H1 (cell line): ENCODE results near the gene ARMS2. TPM values are rescaled to one million over a fixed set of nuclear protein-coding genes. Genes with fewer than 3 reads are reported as not detected.

Experiments
- ATF2 ChIP-seq: IDR thresholded peaks from 2 replicates; pipeline ENCODE4 v1.6.1; 2012; ENCODE audit warnings: low read length, inconsistent platforms
- CBX8 ChIP-seq: fragments of 300-800, 300-1000 bp; sonication (generic); IDR thresholded peaks from 2 replicates; pipeline ENCODE4 v1.7.1; 2016; ENCODE audit warnings: low read depth, low read length, borderline replicate concordance
- EP300 ChIP-seq, 2 experiments: IDR thresholded peaks; 1 replicate in 1 of 2; 2 replicates in 1 of 2; pipeline ENCODE4 v1.6.1; 2011 to 2012; ENCODE audit warnings: low read depth in 2 of 2, low read length in 2 of 2, mild to moderate bottlenecking in 2 of 2, borderline replicate concordance in 1 of 2, inconsistent platforms in 1 of 2, moderate library complexity in 1 of 2
- HDAC2 ChIP-seq, 2 experiments: fragments of 300-600 bp in 1 of 2; sonication (generic) in 1 of 2; IDR thresholded peaks; 2 replicates each; pipeline ENCODE4 v1.6.1; 2011 to 2012; ENCODE audit warnings: low read depth in 2 of 2, low read length in 2 of 2, mild to moderate bottlenecking in 2 of 2, moderate library complexity in 2 of 2, borderline replicate concordance in 1 of 2, inconsistent platforms in 1 of 2
- NRF1 ChIP-seq: IDR thresholded peaks from 2 replicates; pipeline ENCODE4 v1.6.1; 2011; ENCODE audit warnings: mild to moderate bottlenecking, low read depth, low read length, improper control_type of control experiment
- RFX5 ChIP-seq: IDR thresholded peaks from 2 replicates; pipeline ENCODE4 v1.6.1; 2011; ENCODE audit warnings: low read depth, low read length, improper control_type of control experiment, borderline replicate concordance
- SIN3A ChIP-seq, 2 experiments: IDR thresholded peaks in 1 of 2; conservative IDR thresholded peaks in 1 of 2; 2 replicates each; pipeline ENCODE4 v1.6.1; 2011 to 2012; ENCODE audit warnings: low read length in 2 of 2, improper control_type of control experiment in 1 of 2, low read depth in 1 of 2, mild to moderate bottlenecking in 1 of 2
- SIRT6 ChIP-seq: IDR thresholded peaks from one replicate; pipeline ENCODE4 v1.7.1; 2012; ENCODE audit warnings: low read length, inconsistent platforms
- TEAD4 ChIP-seq: IDR thresholded peaks from 2 replicates; pipeline ENCODE4 v1.6.1; 2012; ENCODE audit warnings: low read depth, low read length, inconsistent platforms, mixed read lengths
- polyA plus RNA-seq, 7 experiments: library from polyadenylated mRNA; depleted of rRNA in 3 of 7; stranded (reverse) in 5 of 7; unstranded in 2 of 7; fragments of >200 nt in 5 of 7; fragments of 200-250 nt in 2 of 7; gene quantifications; 1 replicate in 5 of 7; 2 replicates in 1 of 7; 4 replicates in 1 of 7; pipeline versions ENCODE4 v1.2.1 to v1.2.3, GENCODE V29; 2011 to 2013; ENCODE audit warnings: missing spikeins in 2 of 7, mixed read lengths in 2 of 7
- total RNA-seq: library from RNA; stranded (reverse); fragmentation: NEBNext Ultra II Directional; extraction: Animal tissue kit (Norgen Biotek cat#: 25700); gene quantifications from 2 replicates; pipeline ENCODE4 v1.2.1, GENCODE V29; 2021

Gene ARMS2
- total and polyA plus RNA-seq, 2 of the 8 experiments (the other 6 are each of a cell fraction or from before 2014, with no cell fraction given), result not detected

- TF ChIP-seq ATF2, result no peak
- TF ChIP-seq SIN3A (conservative IDR thresholded peaks at IDR 0.05 in 1 of 2, IDR thresholded peaks at IDR 0.05 in 1 of 2; ENCODE audit: low read depth in 1 of 2, low read length in 2 of 2), result no peak
- no peak for TF ChIP-seq RFX5
- TF ChIP-seq HDAC2 (IDR thresholded peaks at IDR 0.05; ENCODE audit: borderline replicate concordance in 1 of 2, low read depth in 2 of 2, low read length in 2 of 2), result no peak
- no peak for TF ChIP-seq EP300 (IDR thresholded peaks at IDR 0.05; ENCODE audit: borderline replicate concordance in 1 of 2, low read depth in 2 of 2, low read length in 2 of 2)
- no peak for TF ChIP-seq CBX8
- no peak for TF ChIP-seq NRF1
- no peak for TF ChIP-seq TEAD4
- no peak for TF ChIP-seq SIRT6
These were observed 24.5 kb downstream of the ARMS2 start (continued) for GRCh38 chr10:122478971-122479370.
